Activated CD4-positive, alpha-beta memory T cell treated with anti-CD3 and anti-CD28 coated beads, Interleukin-2, amount 10 ng/mL, durations not matched to agents 7 days and 5 days (primary cell): ENCODE data around the gene AKR1A1. TPM values are rescaled to one million over a fixed set of nuclear protein-coding genes. Genes with fewer than 3 reads are reported as not detected.
"Not testable (repeated sequence)": the region's sequence is repeated elsewhere in the genome, so short reads cannot be mapped to it uniquely, and the experiment has no call there.

ENCODE experiments used
- CTCF ChIA-PET: fragments of 350-600 bp; sonication (Branson Sonifier 250); formaldehyde crosslinking; loops from one replicate; lab custom pipeline; 2021; ENCODE audit warnings: antibody characterized with exemption, inconsistent platforms; lab: Charles Lee
- POLR2A ChIA-PET: fragments of 350-600 bp; sonication (Branson Sonifier 250); formaldehyde crosslinking; loops from one replicate; lab custom pipeline; 2021; ENCODE audit warnings: antibody characterized with exemption; lab: Charles Lee
- DNase-seq: peaks from one replicate; pipeline ENCODE4 v3.0.0-alpha.2; 2020
- H3K27ac Mint-ChIP-seq: one replicate; pipeline ENCODE4 v1.8.0; 2021; ENCODE audit warnings: mild to moderate bottlenecking, mixed read lengths
- H3K27me3 Mint-ChIP-seq: one replicate; pipeline ENCODE4 v1.8.0; 2021; ENCODE audit warnings: mixed read lengths
- H3K36me3 Mint-ChIP-seq: one replicate; pipeline ENCODE4 v1.8.0; 2021; ENCODE audit warnings: low read depth, mixed read lengths
- H3K4me1 Mint-ChIP-seq: one replicate; pipeline ENCODE4 v1.8.0; 2021; ENCODE audit warnings: mixed read lengths
- H3K4me3 Mint-ChIP-seq: one replicate; pipeline ENCODE4 v1.8.0; 2021; ENCODE audit warnings: mild to moderate bottlenecking, mixed read lengths
- H3K9me3 Mint-ChIP-seq: one replicate; pipeline ENCODE4 v1.8.0; 2021; ENCODE audit warnings: mixed read lengths
- total RNA-seq, 2 experiments: library from RNA; stranded (reverse); gene quantifications; one replicate each; pipeline ENCODE4 v1.2.3, GENCODE V29; 2021

AKR1A1 gene
- total RNA-seq, 2 experiments from 2014 or later: 144 TPM

- not testable (repeated sequence) for H3K9me3 Mint-ChIP-seq, H3K27me3 Mint-ChIP-seq, H3K4me3 Mint-ChIP-seq, DNase-seq, H3K27ac Mint-ChIP-seq
- POLR2A ChIA-PET: interaction anchor here (0.6 to 4.1 kb wide), 5 partner anchors 7 to 54 kb away, joined by 3 to 36 read pairs (median 5); partner anchors contain the start of genes AKR1A1 and PRDX1
- peaks cover 22% of the 10 kb centered on the region for H3K4me1 Mint-ChIP-seq
- CTCF ChIA-PET: interaction anchor here (0.6 to 4.2 kb wide), 12 partner anchors 10 to 80 kb away, joined by 3 to 120 read pairs (median 6); partner anchors contain the start of genes AKR1A1, CCDC163, MMACHC and NASP
- peaks cover 81% of the 10 kb centered on the region for H3K36me3 Mint-ChIP-seq
Observed at GRCh38 chr1:45513532-45514260, 36.9 kb upstream of the AKR1A1 start.

- Mint-ChIP-seq H3K27ac (no peak overlapping the region), H3K36me3 (peaks cover 70% of the 10 kb centered on the region), H3K4me1 (peaks cover 38% of the 10 kb centered on the region), H3K27me3 (no peaks in the 10 kb centered on the region), H3K4me3 (no peak overlapping the region), H3K9me3 (no peaks in the 10 kb centered on the region)
- POLR2A ChIA-PET: interaction anchor here (1.3 to 5.3 kb wide), 4 partner anchors 8 to 172 kb away, joined by 3 to 28 read pairs (median 8); partner anchors contain the start of genes AKR1A1 and TMEM69
- no peak for DNase-seq
- CTCF ChIA-PET: interaction anchor here (3.0 kb wide), 1 partner anchor 53 kb away, joined by 20 read pairs; no protein-coding TSS in a partner anchor
Observed at GRCh38 chr1:45516036-45516435, 34.6 kb upstream of the AKR1A1 start.

- POLR2A ChIA-PET: interaction anchor here (1.3 to 5.3 kb wide), 6 partner anchors 9 to 172 kb away, joined by 3 to 28 read pairs (median 6); partner anchors contain the start of genes AKR1A1 and TMEM69
- Mint-ChIP-seq H3K4me3 (no peak overlapping the region), H3K36me3 (peaks cover 67% of the 10 kb centered on the region), H3K27me3 (no peaks in the 10 kb centered on the region), H3K27ac (peak overlapping the region; percentile 21), H3K9me3 (no peaks in the 10 kb centered on the region), H3K4me1 (peaks cover 38% of the 10 kb centered on the region)
- no peak for DNase-seq
- CTCF ChIA-PET: interaction anchor here (3.0 kb wide), 1 partner anchor 53 kb away, joined by 20 read pairs; no protein-coding TSS in a partner anchor
Observed at GRCh38 chr1:45516465-45516864, 34.2 kb upstream of the AKR1A1 start.

- ChIA-PET CTCF (interaction anchor here (0.6 to 3.0 kb wide), 8 partner anchors 10 to 177 kb away, joined by 3 to 20 read pairs (median 4); partner anchors contain the start of gene MMACHC), POLR2A (interaction anchor here (0.9 to 5.3 kb wide), 6 partner anchors 7 to 504 kb away, joined by 3 to 36 read pairs (median 8); partner anchors contain the start of gene AKR1A1)
- Mint-ChIP-seq H3K36me3 (peaks cover 63% of the 10 kb centered on the region), H3K4me1 (peaks cover 54% of the 10 kb centered on the region)
- H3K4me3 Mint-ChIP-seq, DNase-seq, H3K27ac Mint-ChIP-seq, H3K9me3 Mint-ChIP-seq, H3K27me3 Mint-ChIP-seq: not testable (repeated sequence)
Observed at GRCh38 chr1:45518366-45518765, 32.3 kb upstream of the AKR1A1 start.

GRCh38 chr1:45518910-45519309 is 31.7 kb upstream of the AKR1A1 start:
- POLR2A ChIA-PET: interaction anchor here (1.4 to 5.3 kb wide), 4 partner anchors 7 to 51 kb away, joined by 7 to 36 read pairs (median 18); partner anchors contain the start of gene AKR1A1
- no peak for DNase-seq
- Mint-ChIP-seq H3K36me3 (peaks cover 57% of the 10 kb centered on the region), H3K27me3 (no peaks in the 10 kb centered on the region), H3K27ac (peak overlapping the region; percentile 40), H3K9me3 (no peaks in the 10 kb centered on the region), H3K4me1 (peaks cover 56% of the 10 kb centered on the region), H3K4me3 (peak overlapping the region; percentile 95)
- CTCF ChIA-PET: interaction anchor here (0.6 to 1.2 kb wide), 7 partner anchors 11 to 178 kb away, joined by 3 to 5 read pairs (median 3); partner anchors contain the start of gene MMACHC

GRCh38 chr1:45519774-45520173 is 30.9 kb upstream of the AKR1A1 start:
- not testable (repeated sequence) for H3K27ac Mint-ChIP-seq, H3K27me3 Mint-ChIP-seq, DNase-seq, H3K9me3 Mint-ChIP-seq
- peaks cover 57% of the 10 kb centered on the region for H3K4me1 Mint-ChIP-seq
- H3K4me3 Mint-ChIP-seq: peak overlapping the region; percentile 95
- POLR2A ChIA-PET: interaction anchor here (1.4 to 5.5 kb wide), 7 partner anchors 8 to 180 kb away, joined by 7 to 142 read pairs (median 28); partner anchors contain the start of genes AKR1A1, GPBP1L1, MUTYH and TOE1
- H3K36me3 Mint-ChIP-seq: peaks cover 49% of the 10 kb centered on the region
- CTCF ChIA-PET: interaction anchor here (0.7 to 2.3 kb wide), 2 partner anchors 51 to 740 kb away, joined by 3 to 19 read pairs; no protein-coding TSS in a partner anchor

GRCh38 chr1:45521413-45522323 is 29.0 kb upstream of the AKR1A1 start, which contains the start of gene PRDX1:
TSS of gene PRDX1 (minus strand) at chr1:45521884. CDS start at chr1:45519043, 2,841 bp downstream.
- Mint-ChIP-seq H3K27ac (peak within 1 kb of the TSS; percentile 88), H3K4me1 (peaks cover 49% of the 10 kb centered on the region), H3K4me3 (peak within 1 kb of the TSS; percentile 95), H3K9me3 (no peaks in the 10 kb centered on the region), H3K27me3 (peaks cover 10% of the 10 kb centered on the region), H3K36me3 (peaks cover 31% of the 10 kb centered on the region)
- peak; percentile 97 for DNase-seq
- CTCF ChIA-PET: interaction anchor here (0.6 to 2.4 kb wide), 15 partner anchors 10 to 218 kb away, joined by 3 to 23 read pairs (median 6); partner anchors contain the start of genes AKR1A1, MUTYH and TOE1
- POLR2A ChIA-PET: interaction anchor here (0.6 to 5.5 kb wide), 44 partner anchors 8 to 1576 kb away, joined by 3 to 142 read pairs (median 7); partner anchors contain the start of genes AKR1A1, BTBD19, CCDC163 and EIF2B3

- Mint-ChIP-seq H3K9me3 (no peaks in the 10 kb centered on the region), H3K27me3 (peaks cover 12% of the 10 kb centered on the region), H3K36me3 (peaks cover 24% of the 10 kb centered on the region), H3K27ac (peak overlapping the region; percentile 88), H3K4me1 (peaks cover 42% of the 10 kb centered on the region), H3K4me3 (peak overlapping the region; percentile 95)
- DNase-seq: no peak
- POLR2A ChIA-PET: interaction anchor here (0.6 to 5.5 kb wide), 38 partner anchors 8 to 1577 kb away, joined by 3 to 142 read pairs (median 8); partner anchors contain the start of genes AKR1A1, BTBD19, CCDC163 and EIF2B3
- CTCF ChIA-PET: interaction anchor here (1.2 to 2.4 kb wide), 12 partner anchors 11 to 219 kb away, joined by 4 to 23 read pairs (median 6); partner anchors contain the start of genes AKR1A1, MUTYH and TOE1
Observed at GRCh38 chr1:45522324-45523104, 28.1 kb upstream of the AKR1A1 start.

GRCh38 chr1:45523516-45523915 is 27.1 kb upstream of the AKR1A1 start:
- peaks cover 23% of the 10 kb centered on the region for H3K36me3 Mint-ChIP-seq
- CTCF ChIA-PET, H3K4me3 Mint-ChIP-seq, DNase-seq, H3K9me3 Mint-ChIP-seq, H3K27ac Mint-ChIP-seq: not testable (repeated sequence)
- peaks cover 41% of the 10 kb centered on the region for H3K4me1 Mint-ChIP-seq
- H3K27me3 Mint-ChIP-seq: peaks cover 14% of the 10 kb centered on the region
- POLR2A ChIA-PET: interaction anchor here (1.3 to 5.5 kb wide), 6 partner anchors 10 to 184 kb away, joined by 3 to 142 read pairs (median 34); partner anchors contain the start of genes AKR1A1, MUTYH, NASP and TOE1

GRCh38 chr1:45523975-45524374 is 26.7 kb upstream of the AKR1A1 start:
- Mint-ChIP-seq H3K36me3 (peaks cover 18% of the 10 kb centered on the region), H3K4me1 (peaks cover 36% of the 10 kb centered on the region), H3K27me3 (peaks cover 14% of the 10 kb centered on the region)
- not testable (repeated sequence) for H3K9me3 Mint-ChIP-seq, DNase-seq, H3K27ac Mint-ChIP-seq, H3K4me3 Mint-ChIP-seq
- POLR2A ChIA-PET: interaction anchor here (1.3 to 5.5 kb wide), 6 partner anchors 11 to 184 kb away, joined by 3 to 142 read pairs (median 34); partner anchors contain the start of genes AKR1A1, MUTYH, NASP and TOE1
- CTCF ChIA-PET: interaction anchor here (0.9 to 1.9 kb wide), 2 partner anchors 19 to 45 kb away, joined by 3 to 5 read pairs; no protein-coding TSS in a partner anchor
